Activated B cell treated with CpG ODN at 0.5 μM for 24 hours (primary cell): ENCODE results near the gene STEAP1B. TPM values are rescaled to one million over a fixed set of nuclear protein-coding genes. Genes with fewer than 3 reads are reported as not detected.

ENCODE experiments used
- ATAC-seq: fragments of 200-7000 bp; cut with Tn5 transposase; one replicate; pipeline ENCODE4 v1.10.0; 2021; ENCODE audit warnings: low read depth, mild to moderate bottlenecking, moderate library complexity
- CTCF ChIA-PET: fragments of 350-600 bp; sonication (Branson Sonifier 250); formaldehyde crosslinking; loops from one replicate; lab custom pipeline; 2021; ENCODE audit warnings: antibody characterized with exemption; lab: Charles Lee
- POLR2A ChIA-PET: fragments of 350-600 bp; sonication (Branson Sonifier 250); formaldehyde crosslinking; loops from one replicate; lab custom pipeline; 2021; ENCODE audit warnings: antibody characterized with exemption; lab: Charles Lee
- DNase-seq: peaks from one replicate; pipeline ENCODE4 v3.0.0; 2022
- H3K27ac Mint-ChIP-seq: one replicate; pipeline ENCODE4 v1.8.0; 2020; ENCODE audit warnings: mixed read lengths
- H3K27me3 Mint-ChIP-seq: one replicate; pipeline ENCODE4 v1.8.0; 2021; ENCODE audit warnings: mixed read lengths
- H3K36me3 Mint-ChIP-seq: one replicate; pipeline ENCODE4 v1.8.0; 2021; ENCODE audit warnings: low read depth, mixed read lengths
- H3K4me1 Mint-ChIP-seq: one replicate; pipeline ENCODE4 v1.8.0; 2021; ENCODE audit warnings: mixed read lengths
- H3K4me3 Mint-ChIP-seq: one replicate; pipeline ENCODE4 v1.8.0; 2020; ENCODE audit warnings: mild to moderate bottlenecking, mixed read lengths
- H3K9me3 Mint-ChIP-seq: one replicate; pipeline ENCODE4 v1.8.0; 2020; ENCODE audit warnings: mixed read lengths
- intact Hi-C: fragments of 100-400 bp; cut with micrococcal nuclease; formaldehyde crosslinking; loops from one replicate; pipeline ENCODE4 v1.15.1; 2024
- total RNA-seq: library from RNA; stranded (reverse); gene quantifications from 2 replicates; pipeline ENCODE4 v1.2.3, GENCODE V29; 2022
- TF ChIP-seq, protein P1 (sequence below): fragments of 200-600 bp; IDR thresholded peaks from one replicate; pipeline ENCODE4 v1.8.0; 2022; ENCODE audit warnings: antibody characterized with exemption, mild to moderate bottlenecking

The STEAP1B gene
- total RNA-seq, 1 donor from 2014 or later: 117 TPM

GRCh38 chr7:22389892-22390291 is 110.1 kb downstream of the STEAP1B start:
- ChIA-PET CTCF (no interaction called here), POLR2A (no interaction called here)
- H3K27ac Mint-ChIP-seq: no peak overlapping the region
- peaks cover 17% of the 10 kb centered on the region for H3K27me3 Mint-ChIP-seq
- no peak for DNase-seq
- H3K4me1 Mint-ChIP-seq: peaks cover 12% of the 10 kb centered on the region
- TF ChIP-seq, protein P1, sequence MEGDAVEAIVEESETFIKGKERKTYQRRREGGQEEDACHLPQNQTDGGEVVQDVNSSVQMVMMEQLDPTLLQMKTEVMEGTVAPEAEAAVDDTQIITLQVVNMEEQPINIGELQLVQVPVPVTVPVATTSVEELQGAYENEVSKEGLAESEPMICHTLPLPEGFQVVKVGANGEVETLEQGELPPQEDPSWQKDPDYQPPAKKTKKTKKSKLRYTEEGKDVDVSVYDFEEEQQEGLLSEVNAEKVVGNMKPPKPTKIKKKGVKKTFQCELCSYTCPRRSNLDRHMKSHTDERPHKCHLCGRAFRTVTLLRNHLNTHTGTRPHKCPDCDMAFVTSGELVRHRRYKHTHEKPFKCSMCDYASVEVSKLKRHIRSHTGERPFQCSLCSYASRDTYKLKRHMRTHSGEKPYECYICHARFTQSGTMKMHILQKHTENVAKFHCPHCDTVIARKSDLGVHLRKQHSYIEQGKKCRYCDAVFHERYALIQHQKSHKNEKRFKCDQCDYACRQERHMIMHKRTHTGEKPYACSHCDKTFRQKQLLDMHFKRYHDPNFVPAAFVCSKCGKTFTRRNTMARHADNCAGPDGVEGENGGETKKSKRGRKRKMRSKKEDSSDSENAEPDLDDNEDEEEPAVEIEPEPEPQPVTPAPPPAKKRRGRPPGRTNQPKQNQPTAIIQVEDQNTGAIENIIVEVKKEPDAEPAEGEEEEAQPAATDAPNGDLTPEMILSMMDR: no peak
- H3K4me3 Mint-ChIP-seq: no peak overlapping the region
- no peaks in the 10 kb centered on the region for H3K9me3 Mint-ChIP-seq
- ATAC-seq: no peak
- H3K36me3 Mint-ChIP-seq: no peaks in the 10 kb centered on the region
- intact Hi-C loops: no loop called here

DNA sequence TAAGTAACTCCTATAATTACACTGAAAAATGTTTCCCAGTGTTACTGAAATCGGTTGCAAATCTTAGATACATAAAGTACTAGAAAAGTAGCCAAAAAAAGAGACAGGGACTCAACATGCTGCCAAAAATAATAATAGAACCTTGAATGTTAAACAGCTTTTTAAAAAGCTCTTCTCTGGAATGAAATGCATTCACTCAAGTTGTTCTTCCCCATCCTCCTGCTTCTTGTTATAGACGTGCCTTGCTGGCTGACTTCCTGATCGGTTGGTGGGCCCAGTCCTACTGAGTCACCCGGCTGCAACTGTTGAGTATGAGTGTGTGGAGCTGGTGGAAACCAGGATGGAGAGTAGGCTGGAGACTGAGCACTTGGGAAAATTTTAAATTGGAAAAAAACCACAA is 112.4 kb downstream of the STEAP1B start:
- ChIA-PET POLR2A (no interaction called here), CTCF (no interaction called here)
- intact Hi-C loops: no loop called here
- Mint-ChIP-seq H3K9me3 (no peaks in the 10 kb centered on the region), H3K27ac (no peak overlapping the region), H3K27me3 (peaks cover 9% of the 10 kb centered on the region), H3K4me3 (no peak overlapping the region), H3K4me1 (peaks cover 12% of the 10 kb centered on the region), H3K36me3 (no peaks in the 10 kb centered on the region)
- DNase-seq (no peak), ATAC-seq (no peak)
- TF ChIP-seq, protein P1: no peak

GRCh38 chr7:22386865-22387264 is 113.1 kb downstream of the STEAP1B start:
- no peak for DNase-seq
- TF ChIP-seq, protein P1: no peak
- ChIA-PET POLR2A (no interaction called here), CTCF (no interaction called here)
- intact Hi-C loops: no loop called here
- Mint-ChIP-seq H3K27ac (no peak overlapping the region), H3K9me3 (no peaks in the 10 kb centered on the region), H3K4me1 (peaks cover 12% of the 10 kb centered on the region), H3K36me3 (no peaks in the 10 kb centered on the region), H3K27me3 (peaks cover 9% of the 10 kb centered on the region), H3K4me3 (no peak overlapping the region)
- ATAC-seq: no peak

DNA sequence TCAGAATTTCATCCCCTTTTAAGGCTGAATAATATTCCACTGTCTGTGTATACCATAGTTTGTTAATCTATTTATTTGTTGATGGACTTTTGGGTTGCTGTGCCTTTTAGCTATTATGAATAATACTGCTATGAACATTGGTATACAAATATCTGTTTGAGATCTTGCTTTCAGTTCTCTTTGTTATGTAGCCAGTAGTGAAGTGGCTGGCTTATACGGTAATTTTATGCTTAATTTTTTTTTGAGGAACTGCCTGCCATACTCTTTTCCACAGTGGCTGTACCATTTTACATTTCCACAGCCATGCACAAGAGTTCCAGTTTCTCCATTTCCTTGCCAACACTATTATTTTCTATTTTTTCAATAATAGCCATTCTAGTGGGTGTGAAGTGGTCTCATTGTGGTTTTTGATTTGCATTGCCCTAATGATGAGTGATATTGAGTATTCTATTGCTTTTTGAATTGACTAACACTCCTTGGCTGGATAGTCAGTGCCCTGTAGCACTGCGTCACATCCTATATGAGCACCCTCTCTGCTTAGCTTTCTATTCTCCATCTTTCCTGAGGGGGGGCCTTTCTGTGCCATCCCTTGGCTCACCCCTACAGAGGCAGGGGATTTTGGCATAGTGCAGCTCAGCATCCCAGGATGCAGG is 113.7 kb downstream of the STEAP1B start:
- TF ChIP-seq, protein P1: no peak
- ChIA-PET CTCF (no interaction called here), POLR2A (no interaction called here)
- no peak for DNase-seq
- H3K36me3 Mint-ChIP-seq: no peaks in the 10 kb centered on the region
- no peak overlapping the region for H3K4me3 Mint-ChIP-seq
- ATAC-seq: no peak
- no peak overlapping the region for H3K27ac Mint-ChIP-seq
- no peaks in the 10 kb centered on the region for H3K9me3 Mint-ChIP-seq
- peaks cover 12% of the 10 kb centered on the region for H3K4me1 Mint-ChIP-seq
- intact Hi-C loops: no loop called here
- peaks cover 9% of the 10 kb centered on the region for H3K27me3 Mint-ChIP-seq

DNA sequence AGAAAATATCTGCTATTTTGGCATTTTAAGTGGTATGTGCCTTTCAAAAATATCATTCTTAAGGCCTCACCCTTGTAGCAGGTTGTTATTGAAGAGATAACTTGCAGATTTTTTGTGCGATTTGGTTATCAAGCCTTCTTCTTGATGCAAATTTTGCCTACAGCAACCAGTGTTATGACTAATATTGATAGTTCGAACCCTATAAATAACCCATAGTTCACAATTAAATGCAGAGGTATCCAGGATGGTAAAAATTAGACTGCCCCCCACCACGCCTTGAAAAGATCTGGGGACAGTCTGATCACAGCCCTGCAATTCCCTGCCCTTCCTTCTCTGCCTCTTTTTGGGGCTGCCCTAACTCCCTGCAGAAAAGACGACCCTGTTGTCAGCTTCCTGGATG is 114.7 kb downstream of the STEAP1B start:
- ATAC-seq: no peak
- CTCF ChIA-PET: no interaction called here
- POLR2A ChIA-PET: no interaction called here
- Mint-ChIP-seq H3K4me3 (no peak overlapping the region), H3K27ac (no peak overlapping the region), H3K9me3 (no peaks in the 10 kb centered on the region), H3K27me3 (peaks cover 7% of the 10 kb centered on the region), H3K4me1 (peaks cover 7% of the 10 kb centered on the region), H3K36me3 (no peaks in the 10 kb centered on the region)
- no peak for DNase-seq
- TF ChIP-seq, protein P1: no peak
- intact Hi-C loops: no loop called here
